ENCODE measurements around the gene FILIP1L.

DNA sequence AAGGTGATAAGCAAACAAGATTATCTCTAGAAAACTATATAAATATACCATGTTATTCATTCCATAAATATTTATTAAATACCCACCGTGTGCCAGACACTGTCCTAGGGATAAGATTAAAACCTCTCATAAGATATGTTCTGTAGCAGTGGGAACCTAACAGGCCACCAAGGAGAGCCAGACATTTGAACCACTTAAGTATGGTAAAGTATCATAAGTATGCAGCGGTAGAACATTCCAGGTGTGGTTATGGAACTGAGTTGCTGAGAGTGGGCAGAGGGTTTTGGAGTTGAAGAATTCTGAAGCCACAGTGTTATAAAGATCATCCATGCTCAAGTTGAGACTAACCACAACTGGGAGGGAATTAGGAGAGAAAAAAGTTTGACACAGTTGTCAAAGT is 14.7 kb downstream of the FILIP1L start:
- no peak for TF ChIP-seq POLR2AphosphoS5 (IDR thresholded peaks at IDR 0.05)
- TF ChIP-seq, protein P1, sequence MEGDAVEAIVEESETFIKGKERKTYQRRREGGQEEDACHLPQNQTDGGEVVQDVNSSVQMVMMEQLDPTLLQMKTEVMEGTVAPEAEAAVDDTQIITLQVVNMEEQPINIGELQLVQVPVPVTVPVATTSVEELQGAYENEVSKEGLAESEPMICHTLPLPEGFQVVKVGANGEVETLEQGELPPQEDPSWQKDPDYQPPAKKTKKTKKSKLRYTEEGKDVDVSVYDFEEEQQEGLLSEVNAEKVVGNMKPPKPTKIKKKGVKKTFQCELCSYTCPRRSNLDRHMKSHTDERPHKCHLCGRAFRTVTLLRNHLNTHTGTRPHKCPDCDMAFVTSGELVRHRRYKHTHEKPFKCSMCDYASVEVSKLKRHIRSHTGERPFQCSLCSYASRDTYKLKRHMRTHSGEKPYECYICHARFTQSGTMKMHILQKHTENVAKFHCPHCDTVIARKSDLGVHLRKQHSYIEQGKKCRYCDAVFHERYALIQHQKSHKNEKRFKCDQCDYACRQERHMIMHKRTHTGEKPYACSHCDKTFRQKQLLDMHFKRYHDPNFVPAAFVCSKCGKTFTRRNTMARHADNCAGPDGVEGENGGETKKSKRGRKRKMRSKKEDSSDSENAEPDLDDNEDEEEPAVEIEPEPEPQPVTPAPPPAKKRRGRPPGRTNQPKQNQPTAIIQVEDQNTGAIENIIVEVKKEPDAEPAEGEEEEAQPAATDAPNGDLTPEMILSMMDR (IDR thresholded peaks at IDR 0.05), result no peak

Data from stomach (tissue), 4 donors.